ENCODE measurements around the gene MAGEA8. TPM values are rescaled to one million over a fixed set of nuclear protein-coding genes. Genes with fewer than 3 reads are reported as not detected.
"Not testable (repeated sequence)": the region's sequence is repeated elsewhere in the genome, so short reads cannot be mapped to it uniquely, and the experiment has no call there.

MAGEA8 gene
- total RNA-seq, 2 donors from 2014 or later: not detected

GRCh38 chrX:149909324-149910177 is 28.6 kb downstream of the MAGEA8 start:
- ATAC-seq (replicated peaks in 1 of 2): peak; percentile 86 to 93
- H3K4me1 Mint-ChIP-seq (ENCODE audit: low read depth): peaks cover 1% of the 10 kb centered on the region
- peaks cover 17% of the 10 kb centered on the region for H3K27me3 Mint-ChIP-seq (ENCODE audit: low read depth)
- peak overlapping the region; percentile 70 for H3K27ac Mint-ChIP-seq
- no peak overlapping the region for H3K4me3 Mint-ChIP-seq
- H3K9me3 Mint-ChIP-seq: peaks cover 4 to 8% of the 10 kb centered on the region in 2 donors
- DNase-seq: peak; percentile 15 to 34
- peaks cover 1 to 6% of the 10 kb centered on the region in 2 donors for H3K36me3 Mint-ChIP-seq (ENCODE audit: insufficient read depth in 2 of 2)

GRCh38 chrX:149910178-149910695 is 29.3 kb downstream of the MAGEA8 start:
- Mint-ChIP-seq H3K27me3 (ENCODE audit: low read depth) (peaks cover 11% of the 10 kb centered on the region), H3K36me3 (ENCODE audit: insufficient read depth in 2 of 2) (peaks cover 1 to 6% of the 10 kb centered on the region in 2 donors), H3K4me1 (ENCODE audit: low read depth) (no peaks in the 10 kb centered on the region), H3K27ac (peak overlapping the region; percentile 70), H3K9me3 (peaks cover 4 to 10% of the 10 kb centered on the region in 2 donors), H3K4me3 (no peak overlapping the region)
- DNase-seq (no peak), ATAC-seq (replicated peaks in 1 of 2) (peak in 1 of 2 donors; percentile 17)

GRCh38 chrX:149916745-149917392 is 35.9 kb downstream of the MAGEA8 start:
- Mint-ChIP-seq H3K36me3 (ENCODE audit: insufficient read depth in 2 of 2) (peaks cover 0 to 4% of the 10 kb centered on the region in 2 donors), H3K27me3 (ENCODE audit: low read depth) (no peaks in the 10 kb centered on the region), H3K9me3 (peaks cover 4 to 10% of the 10 kb centered on the region in 2 donors), H3K27ac (peak overlapping the region; percentile 2), H3K4me1 (ENCODE audit: low read depth) (peaks cover 7% of the 10 kb centered on the region), H3K4me3 (no peak overlapping the region)
- DNase-seq: peak; percentile 31 to 33
- ATAC-seq (replicated peaks in 1 of 2): peak; percentile 89 to 99

- not testable (repeated sequence) for H3K36me3 Mint-ChIP-seq (ENCODE audit: insufficient read depth in 2 of 2); H3K4me3 Mint-ChIP-seq; H3K9me3 Mint-ChIP-seq; H3K27ac Mint-ChIP-seq; H3K4me1 Mint-ChIP-seq (ENCODE audit: low read depth); DNase-seq; H3K27me3 Mint-ChIP-seq (ENCODE audit: low read depth); ATAC-seq (replicated peaks in 1 of 2)
Measured at GRCh38 chrX:149923836-149924235, 42.9 kb downstream of the MAGEA8 start.

DNA sequence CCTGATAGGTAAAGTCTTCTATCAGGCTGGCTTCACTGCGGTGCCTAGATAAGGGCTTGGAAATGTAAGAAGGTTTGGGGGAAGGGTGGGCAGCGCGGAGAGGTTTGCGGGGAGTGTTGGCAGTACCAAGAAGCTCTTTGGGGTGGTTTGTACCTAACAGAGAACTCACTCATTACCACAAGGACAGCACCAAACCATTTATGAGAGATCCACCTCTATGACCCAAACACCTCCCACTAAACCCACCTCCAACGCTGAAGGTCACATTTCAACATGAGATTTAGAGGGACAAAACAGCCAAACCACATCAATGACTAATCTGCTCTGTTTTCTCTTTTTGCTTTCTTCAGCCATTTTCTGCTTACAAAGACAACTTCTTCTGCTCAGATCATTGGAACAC is 43.5 kb downstream of the MAGEA8 start:
- H3K4me3 Mint-ChIP-seq; H3K9me3 Mint-ChIP-seq; H3K4me1 Mint-ChIP-seq (ENCODE audit: low read depth); H3K27ac Mint-ChIP-seq; H3K36me3 Mint-ChIP-seq (ENCODE audit: insufficient read depth in 2 of 2); DNase-seq; H3K27me3 Mint-ChIP-seq (ENCODE audit: low read depth): not testable (repeated sequence)
- ATAC-seq (replicated peaks in 1 of 2): peak; percentile 16 to 28

DNA sequence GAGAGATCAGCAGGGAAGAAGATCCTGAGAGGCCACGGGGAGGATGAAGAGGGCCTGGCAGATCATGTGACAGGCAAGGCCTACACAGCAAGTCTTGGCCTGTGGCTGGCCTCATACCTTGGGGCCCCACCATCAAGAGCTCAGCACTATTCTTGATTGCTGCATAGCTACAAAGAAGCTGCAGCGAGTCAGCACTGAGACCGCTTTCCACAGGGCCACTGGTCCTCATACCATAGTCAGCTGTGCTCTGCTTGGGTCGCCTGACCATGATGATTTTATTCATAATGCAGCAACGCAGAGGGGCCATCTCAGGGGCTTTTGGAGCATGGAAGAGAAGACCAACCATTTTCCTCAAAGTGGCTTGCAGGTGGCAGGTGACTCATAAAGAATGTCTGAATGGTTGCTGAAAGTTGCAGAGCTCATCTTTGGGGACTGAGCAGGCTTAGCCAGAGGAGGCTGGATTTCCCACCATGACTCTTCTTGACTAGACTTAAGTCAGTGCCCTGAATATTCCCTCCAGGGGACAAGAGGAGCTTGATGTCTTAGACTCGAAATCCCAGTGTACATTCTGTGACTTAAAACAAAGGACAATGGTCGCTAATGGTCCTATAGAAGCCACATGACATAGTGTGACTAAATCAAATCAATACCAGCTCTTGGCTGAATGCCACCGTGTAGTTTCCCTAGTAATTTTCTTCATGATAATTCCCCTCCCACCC is 46.4 kb downstream of the MAGEA8 start:
- ATAC-seq (replicated peaks in 1 of 2): peak; percentile 68 to 74
- H3K36me3 Mint-ChIP-seq (ENCODE audit: insufficient read depth in 2 of 2); H3K4me1 Mint-ChIP-seq (ENCODE audit: low read depth): not testable (repeated sequence)

GRCh38 chrX:149927964-149928258 is 46.9 kb downstream of the MAGEA8 start:
- not testable (repeated sequence) for H3K27me3 Mint-ChIP-seq (ENCODE audit: low read depth); H3K9me3 Mint-ChIP-seq; H3K4me1 Mint-ChIP-seq (ENCODE audit: low read depth); DNase-seq; H3K36me3 Mint-ChIP-seq (ENCODE audit: insufficient read depth in 2 of 2); H3K4me3 Mint-ChIP-seq; H3K27ac Mint-ChIP-seq
- ATAC-seq (replicated peaks in 1 of 2): peak; percentile 51 to 59

More for the DNA sequence above, 46.4 kb downstream of the MAGEA8 start:
- not testable (repeated sequence) for H3K27me3 Mint-ChIP-seq (ENCODE audit: low read depth); H3K4me3 Mint-ChIP-seq; DNase-seq; H3K9me3 Mint-ChIP-seq; H3K27ac Mint-ChIP-seq

- not testable (repeated sequence) for H3K9me3 Mint-ChIP-seq; H3K27ac Mint-ChIP-seq; H3K27me3 Mint-ChIP-seq (ENCODE audit: low read depth); H3K4me1 Mint-ChIP-seq (ENCODE audit: low read depth); H3K36me3 Mint-ChIP-seq (ENCODE audit: insufficient read depth in 2 of 2); H3K4me3 Mint-ChIP-seq; DNase-seq
- peak; percentile 17 to 27 for ATAC-seq (replicated peaks in 1 of 2)
Measured at GRCh38 chrX:149928635-149929034, 47.7 kb downstream of the MAGEA8 start.

DNA sequence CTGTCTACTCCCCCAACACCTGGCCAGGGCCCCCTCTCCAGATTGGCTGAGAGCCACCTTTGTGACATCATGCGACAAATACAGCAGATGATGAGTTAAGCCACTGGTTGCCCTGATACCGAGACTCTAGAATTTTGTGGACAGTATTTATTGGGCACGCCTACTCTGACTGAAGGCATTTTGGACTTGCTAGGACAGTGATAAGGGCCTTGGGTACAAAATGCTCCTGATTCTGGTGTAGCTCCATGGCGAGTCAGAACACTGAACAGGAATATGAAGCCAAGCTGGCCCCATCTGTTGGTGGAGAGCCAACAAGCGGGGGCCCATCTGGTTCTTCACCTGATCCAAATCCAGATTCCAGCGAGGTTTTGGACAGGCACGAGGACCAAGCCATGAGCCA is 48.4 kb downstream of the MAGEA8 start, which contains the start of gene HSFX4:
HSFX4 (plus strand) TSS at position 174 of the 400 bp plus-strand sequence; CDS start at position 246, 72 bp downstream.
- H3K27ac Mint-ChIP-seq, DNase-seq, H3K4me3 Mint-ChIP-seq: not testable (repeated sequence)

GRCh38 chrX:149931355-149931754 is 50.4 kb downstream of the MAGEA8 start:
- ATAC-seq (replicated peaks in 1 of 2); H3K9me3 Mint-ChIP-seq; H3K36me3 Mint-ChIP-seq (ENCODE audit: insufficient read depth in 2 of 2); DNase-seq; H3K4me3 Mint-ChIP-seq; H3K27ac Mint-ChIP-seq; H3K27me3 Mint-ChIP-seq (ENCODE audit: low read depth); H3K4me1 Mint-ChIP-seq (ENCODE audit: low read depth): not testable (repeated sequence)

More for the DNA sequence above, 48.4 kb downstream of the MAGEA8 start, which contains the start of gene HSFX4:
- not testable (repeated sequence) for H3K27me3 Mint-ChIP-seq (ENCODE audit: low read depth); H3K9me3 Mint-ChIP-seq; ATAC-seq (replicated peaks in 1 of 2); H3K36me3 Mint-ChIP-seq (ENCODE audit: insufficient read depth in 2 of 2); H3K4me1 Mint-ChIP-seq (ENCODE audit: low read depth)

- H3K27me3 Mint-ChIP-seq (ENCODE audit: low read depth); ATAC-seq (replicated peaks in 1 of 2); H3K9me3 Mint-ChIP-seq; H3K36me3 Mint-ChIP-seq (ENCODE audit: insufficient read depth in 2 of 2); H3K4me1 Mint-ChIP-seq (ENCODE audit: low read depth); DNase-seq; H3K4me3 Mint-ChIP-seq; H3K27ac Mint-ChIP-seq: not testable (repeated sequence)
Measured at GRCh38 chrX:149932150-149932549, 51.2 kb downstream of the MAGEA8 start.

- H3K27me3 Mint-ChIP-seq (ENCODE audit: low read depth); DNase-seq; H3K36me3 Mint-ChIP-seq (ENCODE audit: insufficient read depth in 2 of 2); H3K9me3 Mint-ChIP-seq; H3K27ac Mint-ChIP-seq; ATAC-seq (replicated peaks in 1 of 2); H3K4me1 Mint-ChIP-seq (ENCODE audit: low read depth); H3K4me3 Mint-ChIP-seq: not testable (repeated sequence)
Measured at GRCh38 chrX:149932970-149933369, 52.0 kb downstream of the MAGEA8 start.

GRCh38 chrX:149933547-149933946 is 52.6 kb downstream of the MAGEA8 start:
- H3K27me3 Mint-ChIP-seq (ENCODE audit: low read depth); ATAC-seq (replicated peaks in 1 of 2); H3K9me3 Mint-ChIP-seq; DNase-seq; H3K36me3 Mint-ChIP-seq (ENCODE audit: insufficient read depth in 2 of 2); H3K4me3 Mint-ChIP-seq; H3K4me1 Mint-ChIP-seq (ENCODE audit: low read depth); H3K27ac Mint-ChIP-seq: not testable (repeated sequence)

Data from activated T-cell treated with anti-CD3 and anti-CD28 coated beads, Interleukin-2, amount 50 U/mL, for 72 hours (primary cell).